Astrocyte (in vitro differentiated cells and primary cell): ENCODE data around the gene CLASP1. TPM values are rescaled to one million over a fixed set of nuclear protein-coding genes. Genes with fewer than 3 reads are reported as not detected.

Experiments used
- DNase-seq: peaks from one replicate; pipeline ENCODE4 v3.0.0-alpha.2; 2010; ENCODE audit warnings: low read depth
- FAIRE-seq: peaks from 2 replicates; lab custom pipeline; 2011; peaks lifted over from hg19 to GRCh38; lab: Jason Lieb, UNC
- H2AFZ ChIP-seq: 2 replicates; pipeline ENCODE4 v1.6.0; 2012; ENCODE audit warnings: low read depth, low read length, inconsistent platforms
- H3K27ac ChIP-seq: 2 replicates; pipeline ENCODE4 v1.5.1; 2011; ENCODE audit warnings: low read depth, low read length, inconsistent platforms
- H3K27me3 ChIP-seq: 2 replicates; pipeline ENCODE4 v1.6.0; 2011; ENCODE audit warnings: low read length, inconsistent platforms; ENCODE audit not compliant: insufficient read depth
- H3K36me3 ChIP-seq: 2 replicates; pipeline ENCODE4 v1.5.1; 2011; ENCODE audit warnings: low read length, inconsistent platforms; ENCODE audit not compliant: insufficient read depth
- H3K4me1 ChIP-seq: 2 replicates; pipeline ENCODE4 v1.5.1; 2011; ENCODE audit warnings: low read length, inconsistent platforms; ENCODE audit not compliant: insufficient read depth
- H3K4me2 ChIP-seq: 2 replicates; pipeline ENCODE4 v1.6.0; 2012; ENCODE audit warnings: low read length, inconsistent platforms
- H3K4me3 ChIP-seq: 2 replicates; pipeline ENCODE4 v1.5.1; 2011; ENCODE audit warnings: low read depth, mild to moderate bottlenecking, low read length, inconsistent platforms; ENCODE audit not compliant: insufficient read depth
- H3K79me2 ChIP-seq: 2 replicates; pipeline ENCODE4 v1.6.0; 2012; ENCODE audit warnings: mild to moderate bottlenecking, low read length, inconsistent platforms; ENCODE audit not compliant: insufficient read depth
- H3K9ac ChIP-seq: 2 replicates; pipeline ENCODE4 v1.6.0; 2012; ENCODE audit warnings: mild to moderate bottlenecking, low read length, inconsistent platforms
- H3K9me3 ChIP-seq: 2 replicates; pipeline ENCODE4 v1.5.1; 2012; ENCODE audit warnings: low read depth, mild to moderate bottlenecking, low read length, inconsistent platforms; ENCODE audit not compliant: insufficient read depth
- H4K20me1 ChIP-seq: 2 replicates; pipeline ENCODE4 v1.6.0; 2012; ENCODE audit warnings: low read length, inconsistent platforms; ENCODE audit not compliant: insufficient read depth
- H3K27ac Mint-ChIP-seq: one replicate; pipeline ENCODE4 v1.8.0; 2021; ENCODE audit warnings: mild to moderate bottlenecking, mixed read lengths; ENCODE audit not compliant: unreplicated experiment
- H3K27me3 Mint-ChIP-seq: one replicate; pipeline ENCODE4 v1.8.0; 2021; ENCODE audit warnings: low read depth, mixed read lengths; ENCODE audit not compliant: unreplicated experiment
- H3K36me3 Mint-ChIP-seq: one replicate; pipeline ENCODE4 v1.8.0; 2021; ENCODE audit warnings: low read depth, mixed read lengths; ENCODE audit not compliant: unreplicated experiment
- H3K4me1 Mint-ChIP-seq: one replicate; pipeline ENCODE4 v1.8.0; 2021; ENCODE audit warnings: low read depth, mixed read lengths; ENCODE audit not compliant: unreplicated experiment
- H3K4me3 Mint-ChIP-seq: one replicate; pipeline ENCODE4 v1.8.0; 2021; ENCODE audit warnings: mild to moderate bottlenecking, moderate library complexity, mixed read lengths; ENCODE audit not compliant: unreplicated experiment
- H3K9me3 Mint-ChIP-seq: one replicate; pipeline ENCODE4 v1.8.0; 2021; ENCODE audit warnings: mild to moderate bottlenecking, mixed read lengths; ENCODE audit not compliant: unreplicated experiment
- EZH2 ChIP-seq: IDR thresholded peaks from 2 replicates; pipeline ENCODE4 v1.6.1; 2012; ENCODE audit warnings: mild to moderate bottlenecking, low read length, inconsistent platforms; ENCODE audit not compliant: insufficient read depth
- total RNA-seq: library from RNA; stranded (reverse); gene quantifications from 2 replicates; pipeline ENCODE4 v1.2.1, GENCODE V29; 2021
- TF ChIP-seq, protein P1 (sequence below): IDR thresholded peaks from 2 replicates; pipeline ENCODE4 v1.5.1; 2011; ENCODE audit warnings: low read depth, mild to moderate bottlenecking, inconsistent platforms, low read length, moderate library complexity; ENCODE audit not compliant: insufficient read depth

Gene CLASP1
- total RNA-seq, 1 donor from 2014 or later, result 56.7 TPM

DNA sequence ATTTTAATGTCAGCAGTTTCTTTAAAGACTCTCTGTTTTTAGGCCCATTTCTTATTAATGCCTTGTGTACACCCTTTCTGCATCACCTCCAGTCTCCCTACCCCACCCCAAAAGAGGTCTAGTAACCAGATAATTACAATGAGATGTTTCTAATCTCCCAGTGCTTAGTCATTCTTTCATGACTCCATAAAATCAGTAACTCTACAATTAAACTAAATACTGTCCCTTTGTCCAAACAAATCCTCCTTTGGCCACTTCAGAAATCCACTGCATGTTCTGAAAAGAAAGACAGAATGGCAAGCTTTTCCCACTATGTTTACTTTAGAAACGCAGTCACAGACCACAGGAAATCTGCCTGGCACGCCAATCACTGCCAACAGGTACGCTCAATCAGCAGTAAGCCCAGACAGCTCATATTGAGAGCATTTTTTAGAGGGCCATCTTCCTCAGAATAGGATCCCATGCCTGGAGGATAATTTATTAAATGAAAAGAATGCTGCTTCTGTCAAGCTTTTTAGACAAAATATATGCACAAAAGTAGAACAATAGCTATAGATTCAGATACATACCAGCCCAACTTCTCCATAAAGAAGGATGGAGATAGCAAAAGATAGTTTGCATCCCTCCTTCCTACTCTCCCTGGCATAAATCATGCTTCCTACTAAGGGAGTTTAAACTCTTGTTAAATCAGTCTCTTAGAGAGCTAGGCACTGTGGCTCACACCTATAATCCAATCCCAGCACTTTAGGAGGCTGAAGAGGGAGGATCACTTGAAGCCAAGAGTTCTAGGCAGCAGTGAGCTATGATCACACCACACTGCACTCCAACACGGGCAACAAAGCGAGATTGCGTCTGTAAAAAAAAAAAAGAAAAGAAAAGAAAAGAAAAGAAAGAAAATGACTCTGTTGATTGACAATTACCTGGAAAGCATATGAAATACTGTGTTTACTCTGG lies 14.6 kb downstream of the CLASP1 start:
- FAIRE-seq (peak; percentile 60), DNase-seq (peak; percentile 55)
- Histone ChIP-seq H3K9ac (peak overlapping the region; percentile 4), H3K27ac (peak overlapping the region; percentile 41), H3K27me3 (no peaks in the 10 kb centered on the region), H3K4me3 (no peak overlapping the region), H2AFZ (no peak overlapping the region), H4K20me1 (peaks cover 48% of the 10 kb centered on the region), H3K9me3 (no peaks in the 10 kb centered on the region), H3K79me2 (peaks cover 89% of the 10 kb centered on the region), H3K4me2 (peak overlapping the region; percentile 64), H3K36me3 (no peaks in the 10 kb centered on the region), H3K4me1 (peaks cover 10% of the 10 kb centered on the region)
- peaks cover 5% of the 10 kb centered on the region for H3K36me3 Mint-ChIP-seq
- H3K27me3 Mint-ChIP-seq, result no peaks in the 10 kb centered on the region
- no peaks in the 10 kb centered on the region for H3K9me3 Mint-ChIP-seq
- TF ChIP-seq, protein P1, sequence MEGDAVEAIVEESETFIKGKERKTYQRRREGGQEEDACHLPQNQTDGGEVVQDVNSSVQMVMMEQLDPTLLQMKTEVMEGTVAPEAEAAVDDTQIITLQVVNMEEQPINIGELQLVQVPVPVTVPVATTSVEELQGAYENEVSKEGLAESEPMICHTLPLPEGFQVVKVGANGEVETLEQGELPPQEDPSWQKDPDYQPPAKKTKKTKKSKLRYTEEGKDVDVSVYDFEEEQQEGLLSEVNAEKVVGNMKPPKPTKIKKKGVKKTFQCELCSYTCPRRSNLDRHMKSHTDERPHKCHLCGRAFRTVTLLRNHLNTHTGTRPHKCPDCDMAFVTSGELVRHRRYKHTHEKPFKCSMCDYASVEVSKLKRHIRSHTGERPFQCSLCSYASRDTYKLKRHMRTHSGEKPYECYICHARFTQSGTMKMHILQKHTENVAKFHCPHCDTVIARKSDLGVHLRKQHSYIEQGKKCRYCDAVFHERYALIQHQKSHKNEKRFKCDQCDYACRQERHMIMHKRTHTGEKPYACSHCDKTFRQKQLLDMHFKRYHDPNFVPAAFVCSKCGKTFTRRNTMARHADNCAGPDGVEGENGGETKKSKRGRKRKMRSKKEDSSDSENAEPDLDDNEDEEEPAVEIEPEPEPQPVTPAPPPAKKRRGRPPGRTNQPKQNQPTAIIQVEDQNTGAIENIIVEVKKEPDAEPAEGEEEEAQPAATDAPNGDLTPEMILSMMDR, result no peak
- no peak for TF ChIP-seq EZH2
- peak overlapping the region; percentile 66 for H3K27ac Mint-ChIP-seq
- peaks cover 13% of the 10 kb centered on the region for H3K4me1 Mint-ChIP-seq
- H3K4me3 Mint-ChIP-seq, result no peak overlapping the region

DNA sequence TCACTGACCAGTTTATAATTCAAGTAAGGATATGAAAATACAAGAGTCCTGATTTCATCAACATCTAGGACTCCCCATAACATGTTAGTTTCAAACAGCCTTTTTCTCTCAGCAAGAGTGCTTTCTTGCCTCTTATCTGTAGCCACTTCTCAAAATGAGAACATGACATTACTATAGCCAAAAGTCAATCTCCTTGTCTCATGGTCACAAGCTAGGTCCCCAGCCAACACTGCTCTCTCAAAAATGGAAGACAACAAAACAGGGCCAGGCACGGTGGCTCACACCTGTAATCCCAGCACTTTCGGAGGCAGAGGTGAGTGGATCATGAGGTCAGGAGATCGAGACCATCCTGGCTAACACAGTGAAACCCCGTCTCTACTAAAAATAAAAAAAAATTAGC lies 15.8 kb downstream of the CLASP1 start:
- no peak for FAIRE-seq
- Mint-ChIP-seq H3K27me3 (no peaks in the 10 kb centered on the region), H3K27ac (no peak overlapping the region), H3K9me3 (no peaks in the 10 kb centered on the region), H3K4me3 (no peak overlapping the region), H3K4me1 (peaks cover 13% of the 10 kb centered on the region), H3K36me3 (peaks cover 2% of the 10 kb centered on the region)
- Histone ChIP-seq H2AFZ (no peak overlapping the region), H3K4me1 (peaks cover 10% of the 10 kb centered on the region), H3K36me3 (no peaks in the 10 kb centered on the region), H3K27ac (no peak overlapping the region), H3K9ac (no peak overlapping the region), H3K27me3 (no peaks in the 10 kb centered on the region), H3K79me2 (peaks cover 90% of the 10 kb centered on the region), H3K4me3 (no peak overlapping the region), H3K9me3 (no peaks in the 10 kb centered on the region), H3K4me2 (no peak overlapping the region), H4K20me1 (peaks cover 41% of the 10 kb centered on the region)
- TF ChIP-seq, protein P1, result no peak
- no peak for TF ChIP-seq EZH2
- DNase-seq, result no peak
